NCI-H187 treated with DMSO at 0.1 percent for 48 hours (cell line): ENCODE measurements around the gene GCH1.
"Not testable (repeated sequence)": the region's sequence is repeated elsewhere in the genome, so short reads cannot be mapped to it uniquely, and the experiment has no call there.

Experiments used
- DNase-seq: peaks from one replicate; lab custom pipeline; 2025; lab: John Stamatoyannopoulos, UW

Gene GCH1

DNA sequence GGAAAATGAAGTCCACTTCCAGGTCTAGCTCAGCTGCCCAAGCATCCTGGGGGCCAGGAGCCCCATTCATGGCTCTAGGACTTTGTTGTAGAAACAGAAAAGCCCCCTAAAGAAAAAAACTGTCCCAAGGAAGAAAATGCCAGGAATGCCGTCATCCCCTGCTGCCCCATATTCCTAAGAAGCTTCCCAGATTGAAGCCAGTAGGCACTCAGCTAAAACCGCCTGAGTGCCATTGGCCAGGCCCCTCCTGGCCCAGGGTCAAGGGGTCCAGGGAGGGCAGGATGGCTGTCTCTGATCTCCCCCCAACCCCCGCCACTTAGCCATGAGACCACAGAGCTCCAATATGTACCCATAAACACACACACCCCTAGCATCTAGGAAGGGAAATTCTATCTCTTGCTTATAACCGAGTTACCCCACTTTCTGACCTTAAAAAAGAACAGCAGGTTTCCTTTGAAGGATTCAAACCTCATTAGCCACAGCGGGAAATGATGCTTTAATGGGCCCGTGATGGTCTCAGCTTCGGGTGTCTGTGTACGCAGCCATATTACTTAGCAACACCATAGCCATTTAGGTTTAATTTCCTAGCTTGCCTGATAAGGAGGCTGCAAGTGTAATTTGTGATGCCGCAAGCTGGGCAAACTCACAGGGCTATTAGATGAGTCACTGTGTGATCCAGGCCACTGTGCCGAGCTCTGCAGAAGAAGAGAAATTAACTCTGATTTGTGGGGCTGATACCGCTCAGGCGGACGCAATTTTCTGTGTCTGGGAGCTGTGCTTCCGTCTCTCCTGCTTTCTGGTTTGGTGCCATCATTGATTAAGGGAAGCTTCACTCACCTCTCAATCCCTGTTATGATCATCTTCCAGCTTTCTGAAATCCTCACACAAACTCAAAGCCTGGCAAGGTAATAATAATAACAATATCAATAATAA is 84.2 kb downstream of the GCH1 start:
- DNase-seq = no peak

DNA sequence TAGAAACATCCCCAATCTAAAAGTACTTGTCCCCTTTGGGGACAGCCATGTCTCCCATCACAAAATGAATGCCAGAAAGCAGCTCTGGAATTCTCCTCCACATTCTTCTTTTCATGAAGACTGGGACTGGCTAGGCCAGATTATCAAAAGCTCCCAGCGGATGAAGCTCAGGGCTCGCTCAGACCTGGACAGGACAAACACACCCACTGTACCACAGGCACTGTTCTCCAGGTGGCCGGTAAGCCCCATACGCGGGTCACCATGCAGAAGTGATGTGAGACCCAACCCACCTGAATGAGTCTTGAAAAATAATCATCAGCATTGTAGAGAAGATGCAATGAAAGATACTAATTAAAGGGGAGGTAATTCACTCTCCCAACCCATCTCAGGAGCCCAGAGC is 85.1 kb downstream of the GCH1 start:
- DNase-seq = no peak

DNA sequence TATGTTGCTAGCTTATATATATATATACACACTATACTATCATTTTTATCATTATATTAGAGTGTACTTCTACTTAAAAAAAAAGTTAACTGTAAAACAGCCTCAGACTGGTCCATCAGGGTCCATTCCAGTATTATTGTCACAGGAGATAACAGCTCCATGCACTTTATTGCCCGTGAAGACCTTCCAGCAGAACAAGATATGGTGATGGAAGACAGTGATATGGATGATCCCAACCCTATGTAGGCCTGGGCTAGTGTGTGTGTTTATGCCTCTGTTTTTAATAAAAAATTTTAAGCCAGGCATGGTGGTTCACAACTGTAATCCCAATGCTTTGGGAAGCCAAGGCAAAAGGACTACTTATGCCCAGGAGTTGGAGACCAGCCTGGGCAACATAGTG is 86.2 kb downstream of the GCH1 start:
- no peak for DNase-seq

DNA sequence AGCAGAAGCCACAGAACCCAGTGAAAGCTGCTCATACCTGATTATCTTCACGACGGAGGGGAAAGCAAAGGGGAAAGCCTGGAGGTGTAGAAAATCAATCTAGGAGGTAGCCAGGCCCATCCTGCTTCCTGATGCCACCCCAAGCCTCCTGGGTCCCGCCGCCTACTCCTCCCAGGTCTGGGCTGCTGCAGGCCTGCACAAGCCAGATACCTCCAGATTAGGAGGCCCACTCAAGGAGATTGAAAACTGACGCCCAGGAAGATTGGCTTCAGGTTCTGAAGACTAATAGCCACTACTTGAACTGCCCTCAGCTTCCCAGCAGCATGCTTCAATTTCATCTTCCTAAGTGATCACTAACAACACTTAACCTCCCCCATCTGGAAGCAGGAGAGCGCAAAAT is 87.1 kb downstream of the GCH1 start:
- no peak for DNase-seq

DNA sequence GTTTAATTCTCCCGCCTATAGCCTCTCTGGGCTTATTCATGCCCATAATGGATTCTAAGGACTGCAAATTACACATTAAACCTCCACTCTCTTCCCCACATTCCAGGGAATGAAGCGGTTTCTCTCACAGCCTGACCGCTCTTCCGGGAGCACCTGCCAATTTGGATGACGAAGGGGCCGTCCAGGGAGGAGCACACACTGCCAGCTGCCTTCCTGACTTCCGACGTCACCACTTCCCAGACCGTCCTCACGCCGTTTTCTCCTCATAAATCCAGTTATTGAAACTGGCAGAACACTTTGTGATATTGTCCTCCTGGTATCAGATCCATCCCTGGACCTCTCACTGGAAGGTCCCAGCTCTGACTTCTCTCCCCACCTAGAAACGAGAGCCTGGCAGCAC is 87.6 kb downstream of the GCH1 start:
- no peak for DNase-seq

DNA sequence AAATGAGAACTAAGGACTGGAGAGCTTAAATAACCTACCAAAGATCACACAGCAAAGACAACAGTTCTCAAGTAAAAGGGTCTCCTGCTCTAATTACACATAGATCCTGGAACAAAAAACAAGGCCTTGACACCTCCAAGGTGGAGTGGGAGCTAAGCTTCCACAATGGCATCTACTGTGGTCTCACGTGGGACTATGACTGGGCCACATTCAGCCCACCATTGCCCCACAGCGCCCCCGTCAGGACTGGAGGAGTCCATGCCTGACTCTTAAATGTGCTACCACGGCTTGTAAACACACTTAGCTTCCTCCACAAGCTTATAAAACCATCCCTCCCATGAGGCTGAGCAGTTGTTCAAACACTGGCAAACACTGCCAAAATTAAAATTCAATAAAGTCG is 88.5 kb downstream of the GCH1 start:
- no peak for DNase-seq

DNA sequence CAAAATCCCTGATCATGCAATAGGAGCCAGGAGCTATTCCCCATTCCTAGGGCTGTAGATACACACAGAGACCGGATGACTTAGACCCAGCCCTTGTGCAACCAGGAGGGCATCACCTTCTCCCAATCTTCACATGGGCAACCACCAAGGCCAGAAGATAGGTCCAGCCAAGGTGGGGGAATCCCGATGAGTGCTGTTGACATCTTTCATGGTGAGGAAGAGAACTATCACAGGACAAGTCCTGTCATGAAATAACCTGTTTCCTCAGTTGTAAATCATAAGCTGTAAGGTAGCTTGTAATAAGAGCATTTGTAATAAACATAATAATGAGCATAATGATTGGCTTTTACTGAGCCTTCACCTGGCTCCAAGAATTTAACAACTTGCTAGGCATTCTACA is 89.5 kb downstream of the GCH1 start:
- DNase-seq = no peak

DNA sequence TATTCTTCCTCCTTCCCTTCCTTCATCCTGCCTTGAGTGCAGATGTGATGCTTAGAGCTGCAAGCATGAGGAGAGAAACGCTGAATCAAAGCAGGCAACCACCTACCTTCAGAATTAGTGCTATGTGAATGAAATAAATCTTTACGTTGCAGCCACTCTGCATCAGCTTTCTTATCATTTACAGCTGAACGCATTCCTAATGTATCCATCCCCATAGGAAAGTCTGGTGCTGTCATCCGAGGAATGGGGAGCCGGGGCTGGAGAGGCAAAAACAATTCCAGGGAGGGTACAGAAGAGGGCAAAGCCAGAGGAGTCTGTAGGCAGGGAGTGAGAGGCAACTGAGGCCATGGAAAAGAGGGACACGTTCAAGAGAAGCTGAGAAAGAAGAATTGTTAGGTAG is 90.0 kb downstream of the GCH1 start:
- DNase-seq = no peak

DNA sequence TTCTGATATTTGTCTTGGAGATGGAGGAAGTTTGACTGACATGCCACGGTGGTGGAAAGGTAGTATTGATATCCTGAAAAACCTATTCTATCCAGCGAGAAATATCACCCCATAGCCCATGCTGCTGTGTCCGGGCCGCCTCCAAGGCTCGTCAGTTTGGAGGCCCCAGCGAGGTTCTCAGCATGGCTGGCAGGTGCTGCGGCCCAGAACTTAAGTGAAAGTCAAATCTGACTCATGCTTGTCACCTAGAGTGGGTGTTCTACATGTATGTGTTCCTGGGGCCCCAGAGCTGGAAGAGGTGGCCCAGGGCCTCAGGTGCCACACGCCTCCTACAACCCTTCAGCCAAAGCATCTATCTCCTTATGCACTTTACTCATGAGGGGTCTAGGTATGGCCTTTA is 92.9 kb downstream of the GCH1 start:
- DNase-seq = no peak

DNA sequence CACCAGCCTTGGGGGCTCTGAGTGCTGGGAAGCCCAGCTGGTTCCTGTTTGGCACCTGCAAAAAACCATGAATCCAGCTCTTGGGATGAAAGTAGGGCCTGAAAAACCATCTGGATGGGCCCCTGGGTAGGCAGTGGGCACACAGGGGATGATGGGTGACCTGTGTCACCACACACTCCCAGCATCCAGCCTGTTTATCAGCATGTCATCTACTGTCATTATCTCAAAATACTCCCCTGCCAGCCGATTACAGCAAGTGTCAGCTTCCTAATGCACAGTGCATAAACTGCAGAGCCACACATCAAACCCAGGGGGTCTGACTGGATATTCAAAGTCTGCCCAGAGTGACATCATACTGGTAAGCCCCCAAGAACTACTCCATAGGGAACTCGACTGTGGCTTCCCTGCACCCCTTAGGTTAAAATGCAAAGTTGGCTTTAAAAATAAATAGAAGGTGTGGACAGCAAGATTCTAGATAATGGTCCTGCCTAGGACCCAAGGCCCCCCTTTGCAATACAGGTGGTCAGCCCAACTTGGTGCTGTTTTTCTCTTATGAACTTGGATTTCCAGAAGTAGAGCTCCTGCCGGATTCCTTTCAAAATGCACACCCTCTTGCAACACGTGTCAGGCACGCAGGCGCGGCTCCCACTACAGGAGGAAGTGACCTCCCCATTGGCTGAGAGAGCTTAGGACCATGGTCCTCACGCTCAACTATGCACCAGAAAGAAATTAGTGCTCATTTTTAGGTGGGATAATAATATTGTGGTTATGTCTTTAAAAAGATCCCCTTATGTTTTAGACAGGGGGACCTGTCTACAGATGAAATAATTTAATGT is 94.1 kb downstream of the GCH1 start:
- DNase-seq = no peak

DNA sequence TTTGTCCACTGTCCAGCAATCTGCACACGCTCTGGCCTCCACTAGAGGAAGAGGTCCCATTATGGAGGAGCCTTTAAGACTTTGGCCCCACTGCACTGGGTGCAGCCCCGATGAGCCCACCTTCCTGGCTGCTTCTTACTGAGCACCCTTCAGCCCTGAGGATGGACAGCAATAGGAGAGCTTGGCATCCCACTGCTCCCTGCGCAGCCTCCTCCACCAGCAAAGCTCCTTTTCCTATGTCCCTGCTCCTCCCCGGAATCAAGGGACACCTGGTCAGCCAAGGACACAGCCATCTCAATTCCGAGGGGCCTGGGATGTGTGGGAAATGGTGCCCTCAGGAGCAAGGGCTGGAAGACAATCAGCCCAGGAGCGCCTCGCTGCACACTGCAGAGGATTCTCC is 94.7 kb downstream of the GCH1 start:
- no peak for DNase-seq

DNA sequence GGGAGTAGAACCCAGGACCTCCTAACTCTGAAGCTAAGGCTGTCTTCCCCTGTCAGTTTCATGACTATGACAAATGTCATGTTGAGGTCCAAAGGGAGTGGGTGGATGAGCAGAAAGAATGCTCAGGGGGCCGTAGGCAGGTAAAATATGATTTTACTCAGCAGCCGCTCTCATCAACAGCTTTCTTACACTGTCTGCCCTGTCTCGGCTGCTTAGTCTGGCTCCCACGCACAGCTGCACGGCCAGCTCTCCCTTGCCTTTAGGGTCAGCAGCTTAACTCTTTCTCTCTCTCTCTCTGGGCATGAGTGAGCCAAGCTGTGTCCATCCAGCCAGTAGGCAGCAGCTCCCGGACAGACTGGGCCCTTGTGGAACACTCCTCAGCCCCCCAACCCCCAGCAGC is 95.2 kb downstream of the GCH1 start:
- no peak for DNase-seq

DNA sequence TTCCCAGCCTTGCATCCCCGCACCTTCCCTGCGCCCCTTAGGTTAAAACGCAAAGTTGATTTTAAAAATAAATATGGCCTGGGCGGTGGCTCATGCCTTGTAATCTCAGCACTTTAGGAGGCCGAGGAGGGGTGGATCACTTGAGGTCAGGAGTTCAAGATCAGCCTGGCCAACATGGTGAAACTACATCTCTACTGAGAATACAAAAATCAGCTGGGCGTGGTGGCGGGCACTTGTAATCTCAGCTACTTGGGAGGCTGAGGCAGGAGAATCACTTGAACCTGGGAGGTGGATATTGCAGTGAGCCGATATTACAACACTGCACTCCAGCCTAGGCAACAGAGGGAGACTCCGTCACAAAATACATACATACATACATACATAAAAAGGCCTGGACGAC is 96.0 kb downstream of the GCH1 start:
- no peak for DNase-seq

DNA sequence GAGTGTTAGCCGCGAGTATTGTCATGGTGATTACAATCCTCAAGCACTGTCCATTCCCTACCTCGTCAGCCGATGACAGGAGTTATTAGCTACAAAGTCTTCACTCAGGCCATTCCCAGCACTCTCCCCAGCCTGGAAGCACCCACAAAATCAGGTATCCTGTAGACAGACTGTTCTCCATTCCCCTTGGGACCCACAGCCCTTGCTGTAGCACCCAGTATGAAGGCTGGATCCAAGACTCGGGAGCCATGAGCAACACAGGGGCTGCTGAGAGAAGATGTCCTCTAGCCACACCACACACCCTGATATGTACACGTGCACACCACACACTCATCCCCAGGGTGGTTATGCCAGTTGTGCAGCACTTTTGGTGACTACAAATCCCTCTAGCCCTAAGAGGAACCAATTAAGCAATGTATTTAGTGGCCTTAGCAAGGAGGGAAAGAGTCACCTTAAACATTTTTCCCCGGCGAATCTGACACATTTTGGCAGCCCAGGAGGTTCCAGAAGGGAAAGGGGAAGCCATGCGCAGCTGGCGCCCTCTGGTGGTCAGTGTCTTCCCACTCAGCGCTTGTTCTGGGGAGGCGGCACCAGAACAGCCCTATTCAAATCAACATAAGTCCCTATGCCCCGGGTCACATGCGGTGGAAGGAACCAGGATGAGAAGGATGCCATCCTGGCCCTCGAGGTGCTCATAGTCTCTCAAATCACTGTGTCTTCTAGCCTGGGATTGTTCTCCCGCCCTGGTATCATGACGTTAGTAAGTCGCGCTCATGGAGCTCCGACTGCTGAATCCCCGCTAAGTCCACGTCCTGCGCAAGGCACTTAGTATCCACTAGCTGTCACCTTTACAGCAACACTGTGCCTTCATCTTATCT is 96.9 kb downstream of the GCH1 start:
- no peak for DNase-seq

DNA sequence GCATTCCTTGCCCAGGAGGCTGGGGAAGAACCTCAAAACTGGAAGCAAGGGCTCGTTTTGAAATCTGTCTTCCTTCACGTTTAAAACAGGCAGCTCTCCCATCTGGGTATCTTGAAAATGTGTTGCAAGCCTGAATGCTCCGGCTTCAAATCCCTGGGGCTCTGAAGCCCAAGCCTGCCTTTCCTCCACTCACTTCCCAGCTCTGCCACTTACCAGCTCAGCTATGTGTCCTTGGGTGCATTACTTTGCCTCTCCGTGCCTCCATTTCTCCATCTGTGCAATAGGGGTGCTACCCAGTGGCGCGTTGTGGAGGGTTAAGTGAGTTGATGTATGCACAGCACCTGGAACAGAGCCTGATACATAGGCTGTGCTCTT is 97.6 kb downstream of the GCH1 start:
- DNase-seq = no peak

DNA sequence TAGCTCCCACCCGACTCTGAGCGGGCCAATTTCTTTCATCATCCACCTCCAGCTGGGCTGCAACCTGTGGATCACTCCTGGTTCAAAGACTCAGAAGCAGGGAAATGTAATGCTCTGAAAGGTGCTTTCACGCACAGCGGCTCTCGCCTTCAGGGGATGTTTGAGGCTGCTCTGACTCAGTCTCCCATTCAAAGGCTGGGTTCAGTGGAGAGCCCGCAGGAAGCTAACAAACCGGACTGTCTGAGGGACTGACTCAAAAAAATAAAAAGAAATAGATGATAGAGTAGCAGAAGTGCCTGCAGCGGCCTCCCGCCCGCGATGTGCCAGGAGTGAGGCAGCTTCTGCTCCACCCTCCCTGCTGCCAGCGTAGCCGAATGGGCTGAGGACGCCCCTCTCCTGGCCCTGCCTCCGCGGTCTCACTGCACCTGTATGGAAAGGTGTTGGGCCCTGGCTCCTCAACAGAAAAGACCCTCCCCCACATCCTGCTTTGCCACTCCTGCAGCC is 98.0 kb downstream of the GCH1 start:
- no peak for DNase-seq

DNA sequence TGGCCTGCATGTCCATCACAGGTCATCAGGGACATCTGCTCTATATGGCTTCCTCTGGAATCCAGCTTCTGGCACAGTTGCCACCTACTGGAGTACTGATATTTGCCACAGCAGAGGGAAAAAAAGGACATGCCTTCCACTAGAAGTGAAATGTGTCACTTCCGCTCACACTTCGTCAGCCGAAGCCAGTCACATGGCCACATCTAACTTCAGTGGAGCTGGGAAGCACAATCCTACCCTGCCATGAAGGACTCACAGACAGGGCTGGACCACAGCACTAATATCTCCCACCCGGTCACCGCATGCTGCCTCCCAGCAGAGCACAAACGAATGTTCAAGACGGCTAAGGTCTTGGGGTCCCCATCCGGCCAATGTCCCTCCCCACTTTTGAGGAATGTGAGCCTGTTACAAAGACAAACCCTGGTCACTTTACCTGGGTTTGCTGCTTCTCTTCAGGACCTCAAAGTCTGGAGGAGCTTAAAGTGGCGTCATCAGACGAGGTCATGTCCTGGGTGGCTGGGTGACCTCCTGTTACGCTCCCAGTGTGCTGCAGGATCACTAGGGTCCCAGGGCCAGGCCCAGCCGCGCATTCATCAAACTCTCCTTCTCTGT is 98.6 kb downstream of the GCH1 start:
- DNase-seq = no peak

DNA sequence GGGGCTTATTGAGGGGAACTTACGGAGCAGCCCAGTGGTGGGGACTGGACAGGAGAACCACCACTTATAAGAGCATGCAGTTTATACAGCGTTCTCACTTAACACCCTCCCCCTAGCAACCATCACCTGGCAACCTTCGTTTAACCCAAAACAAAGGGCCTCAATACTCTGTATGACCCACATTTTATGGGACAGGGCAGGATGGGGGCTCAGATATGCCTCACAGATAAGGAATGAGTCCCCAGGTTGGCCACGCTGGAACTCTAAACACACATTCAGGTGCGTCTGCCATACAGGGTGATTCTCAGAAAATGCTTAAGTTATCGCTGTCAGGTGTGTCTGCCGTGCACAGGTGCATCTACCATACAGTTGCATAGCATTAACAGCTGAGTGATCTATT is 99.2 kb downstream of the GCH1 start:
- DNase-seq = no peak

DNA sequence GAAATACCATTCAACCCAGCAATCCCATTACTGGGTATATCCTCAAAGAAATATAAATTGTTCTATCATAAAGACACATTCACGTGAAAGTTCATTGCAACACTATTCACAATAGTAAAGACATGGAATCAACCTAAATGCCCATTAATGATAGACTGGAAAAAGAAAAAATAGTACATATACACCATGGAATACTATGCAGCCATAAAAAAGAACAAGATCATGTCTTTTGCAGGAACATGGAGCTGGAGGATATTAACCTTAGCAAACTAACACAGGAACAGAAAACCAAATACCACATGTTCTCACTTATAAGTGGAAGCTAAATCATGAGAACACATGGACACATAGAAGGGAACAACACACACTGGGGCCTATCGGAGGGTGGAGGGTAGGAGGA is 101.1 kb downstream of the GCH1 start:
- not testable (repeated sequence) for DNase-seq

DNA sequence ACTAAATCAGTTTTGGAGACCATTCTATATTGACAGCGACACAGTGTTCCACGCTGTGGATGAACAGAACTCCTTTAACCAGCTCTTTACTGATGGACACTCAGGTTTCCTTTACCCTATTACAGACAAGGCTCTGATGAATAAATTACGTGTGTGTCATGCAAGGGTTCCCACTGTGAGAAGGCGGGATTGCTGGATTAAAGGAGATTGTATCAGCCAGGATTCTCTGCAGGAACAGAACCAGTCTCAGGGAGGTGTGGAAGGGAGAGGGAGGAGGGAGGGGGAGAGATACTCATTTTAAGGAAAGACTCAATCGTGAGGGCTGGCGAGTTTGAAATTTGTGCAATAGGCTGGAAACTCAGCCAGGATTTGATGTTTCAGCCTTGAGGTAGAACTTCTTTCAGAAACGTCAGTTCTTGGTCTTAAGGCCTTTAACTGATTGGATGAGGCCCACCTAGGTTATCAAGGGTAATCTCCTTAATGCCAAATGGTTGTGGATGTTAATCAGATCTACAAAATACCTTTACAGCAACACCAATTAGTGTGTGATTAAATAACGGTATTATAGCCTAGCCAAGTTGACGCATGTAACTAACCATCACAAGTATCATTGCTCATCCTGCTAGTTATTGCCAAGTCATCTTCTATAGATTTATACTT is 104.0 kb downstream of the GCH1 start:
- DNase-seq = no peak

DNA sequence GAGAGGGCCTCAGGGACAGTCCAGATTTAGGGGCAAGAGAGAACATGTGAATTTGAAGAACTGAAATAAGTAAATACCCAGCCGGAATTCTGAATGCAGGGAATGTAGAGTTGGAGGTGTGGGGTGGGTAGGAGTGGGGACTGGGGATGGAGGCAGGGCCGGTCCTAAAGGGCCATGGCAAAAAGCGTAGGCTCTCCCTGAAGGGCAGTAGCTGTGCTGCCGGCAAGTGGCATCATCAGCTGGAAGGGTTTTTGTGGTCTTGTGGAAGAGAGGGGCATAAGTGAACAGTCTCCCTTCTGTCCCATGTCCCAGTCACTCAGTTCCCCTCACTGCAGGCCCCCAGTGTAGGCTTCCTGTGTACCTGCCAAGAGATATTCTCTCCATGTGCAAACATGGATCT is 104.6 kb downstream of the GCH1 start:
- no peak for DNase-seq
